GM12872 (cell line): ENCODE measurements around the gene PTCD1.

ENCODE experiments used
- CTCF ChIP-seq: IDR thresholded peaks from 3 replicates; pipeline ENCODE4 v1.5.1; 2011; ENCODE audit warnings: low read depth, mild to moderate bottlenecking, low read length, moderate library complexity; ENCODE audit not compliant: insufficient read depth

Gene PTCD1

GRCh38 chr7:99447943-99448342 lies 9.3 kb upstream of the PTCD1 start:
- no peak for TF ChIP-seq CTCF

GRCh38 chr7:99446096-99446495 lies 7.5 kb upstream of the PTCD1 start:
- TF ChIP-seq CTCF: no peak

- no peak for TF ChIP-seq CTCF
Measured at GRCh38 chr7:99440195-99440594, 1.6 kb upstream of the PTCD1 start.

- TF ChIP-seq CTCF: no peak
Measured at GRCh38 chr7:99437946-99438572, 539 bp downstream of the PTCD1 start.

DNA sequence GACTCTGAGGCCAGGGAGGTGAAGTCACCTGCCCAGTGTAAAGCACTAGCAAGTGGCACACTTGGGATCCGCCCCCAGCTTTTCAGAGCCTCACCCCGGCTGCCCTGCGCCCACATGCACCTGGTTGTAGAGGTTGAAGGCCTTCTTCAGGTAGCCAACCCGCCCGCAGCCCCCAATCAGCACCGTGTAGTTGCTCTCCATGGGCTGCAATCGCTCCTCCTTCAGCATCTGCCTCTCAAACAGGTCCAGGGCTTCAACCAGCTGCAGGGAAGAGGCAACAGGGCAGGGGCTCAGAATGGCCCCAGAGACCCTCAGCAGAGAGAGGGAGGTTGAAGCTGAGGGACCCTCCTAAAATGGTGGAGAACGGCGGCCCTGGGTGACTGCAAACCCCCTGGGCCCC lies 5.4 kb downstream of the PTCD1 start:
- TF ChIP-seq CTCF: no peak

DNA sequence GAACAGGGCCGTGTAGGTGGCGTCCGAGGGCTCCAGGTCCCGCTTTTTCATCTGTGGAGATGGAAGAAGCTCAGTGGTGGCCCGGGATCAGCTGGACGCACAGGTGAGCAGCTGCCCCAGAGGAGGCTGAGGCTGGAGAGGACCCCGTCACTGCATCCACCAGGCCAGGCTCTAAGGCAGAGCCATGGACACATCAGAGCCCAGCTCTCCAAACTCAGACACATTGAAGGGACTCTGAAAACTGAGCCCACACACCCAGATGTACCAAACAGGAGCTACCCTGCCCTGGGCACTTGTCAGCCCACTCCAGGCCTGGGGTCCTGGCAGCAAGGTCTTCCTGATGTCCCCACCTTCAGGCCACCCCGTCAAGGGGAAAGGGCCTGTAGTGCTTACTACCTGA lies 8.8 kb downstream of the PTCD1 start:
- TF ChIP-seq CTCF: no peak

DNA sequence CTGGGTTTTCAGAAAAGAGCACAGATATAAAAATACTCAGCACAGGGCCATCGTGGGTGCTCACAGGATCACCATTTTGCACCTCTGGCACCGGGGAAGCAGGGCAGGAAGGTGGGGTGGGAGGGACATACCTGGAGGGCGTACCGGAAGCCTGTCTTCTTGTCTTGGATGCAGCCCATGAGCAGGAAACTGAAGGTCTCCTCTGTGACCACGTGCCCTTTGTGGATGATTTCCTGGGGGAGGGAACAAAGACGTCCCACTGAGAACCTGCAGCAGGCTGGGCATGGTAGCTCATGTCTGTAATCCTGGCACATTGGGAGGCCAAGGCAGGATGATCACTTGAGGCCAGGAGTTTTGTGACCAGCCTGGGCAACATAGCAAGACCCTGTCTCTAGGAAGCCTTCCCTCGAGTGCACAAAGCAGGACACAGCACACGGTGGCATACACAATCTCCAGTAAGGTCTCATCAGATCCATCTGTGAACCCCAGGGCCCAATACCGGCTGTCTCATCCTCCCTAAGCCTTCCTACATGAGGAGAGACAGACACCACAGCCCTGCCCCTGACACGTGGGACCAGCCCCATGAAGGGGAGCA lies 9.5 kb downstream of the PTCD1 start:
- no peak for TF ChIP-seq CTCF
